Stimulated activated CD8-positive, alpha-beta memory T cell treated with anti-CD3 and anti-CD28 coated beads, Interleukin-4, amount 100 ng/mL, for 1 hour (primary cell): ENCODE measurements around the gene PSMB9.

Experiments
- DNase-seq, 2 donors: peaks; one replicate each; pipeline ENCODE4 v3.0.0-alpha.2; 2020; ENCODE audit warnings: low read depth in 2 of 2, low spot score in 1 of 2

Gene PSMB9

DNA sequence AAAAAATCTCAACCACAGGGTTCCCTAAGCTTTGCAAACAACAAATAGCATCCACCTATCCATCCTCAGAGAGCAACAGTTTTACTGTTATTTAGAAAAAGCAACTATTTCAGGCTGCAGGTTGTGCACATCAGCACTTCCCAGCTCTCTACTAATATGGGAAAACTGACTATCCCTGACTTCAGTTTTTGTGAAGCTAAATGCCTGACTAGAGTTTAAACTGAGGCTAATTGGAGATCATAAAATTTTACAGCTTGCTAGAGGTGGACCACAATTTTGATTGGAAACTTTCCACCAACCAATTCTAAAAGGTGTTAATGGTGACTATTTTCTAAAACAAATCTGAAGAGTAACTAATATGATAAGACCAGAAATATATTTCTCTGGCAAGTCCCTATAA is 50.0 kb downstream of the PSMB9 start:
- no peak for DNase-seq

- DNase-seq = no peak
These were observed 51.1 kb downstream of the PSMB9 start for GRCh38 chr6:32905078-32905477.

DNA sequence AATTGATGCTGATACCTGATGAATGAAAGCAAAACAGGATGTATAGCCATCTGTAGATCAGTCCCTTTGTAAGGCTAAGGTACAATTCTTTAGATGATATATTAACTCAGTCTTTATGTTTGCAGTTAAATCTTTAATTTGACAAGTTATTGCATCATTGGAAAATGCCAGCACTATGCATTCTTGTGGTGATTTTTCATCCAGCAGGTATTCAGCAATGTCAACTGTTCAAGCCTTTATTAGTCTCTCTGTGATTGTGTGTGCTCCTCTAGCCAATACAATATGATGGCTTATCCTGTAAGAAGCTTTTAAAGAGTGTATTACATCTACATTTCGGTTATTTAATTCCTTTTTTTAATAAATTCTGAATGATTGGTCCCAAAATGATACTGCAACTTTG is 52.5 kb downstream of the PSMB9 start:
- no peak for DNase-seq

- DNase-seq = no peak
These were observed 54.9 kb downstream of the PSMB9 start for GRCh38 chr6:32908897-32909296.
